WTC11 (cell line): ENCODE results near the gene RPL13. TPM values are rescaled to one million over a fixed set of nuclear protein-coding genes. Genes with fewer than 3 reads are reported as not detected.

Source experiments
- ATAC-seq: fragments of 200-7000 bp; cut with Tn5 transposase; 2 replicates; pipeline ENCODE4 v1.10.0; 2021; ENCODE audit warnings: mild to moderate bottlenecking, moderate library complexity
- CTCF ChIA-PET: fragments of 300-600 bp; sonication (Branson Sonifier 250); formaldehyde crosslinking; loops from one replicate; lab custom pipeline; 2021; ENCODE audit warnings: antibody characterized with exemption; lab: Charles Lee
- POLR2A ChIA-PET: fragments of 350-600 bp; sonication (Branson Sonifier 250); formaldehyde crosslinking; loops from one replicate; lab custom pipeline; 2021; ENCODE audit warnings: antibody characterized with exemption; lab: Charles Lee
- DNase-seq: peaks from one replicate; pipeline ENCODE4 v3.0.0; 2021; ENCODE audit warnings: low spot score
- H3K27ac Mint-ChIP-seq: 2 replicates; pipeline ENCODE4 v1.8.0; 2021; ENCODE audit warnings: mixed read lengths
- H3K27me3 Mint-ChIP-seq: 2 replicates; pipeline ENCODE4 v1.8.0; 2021; ENCODE audit warnings: low read depth, mild to moderate bottlenecking, moderate library complexity, mixed read lengths
- H3K36me3 Mint-ChIP-seq: 2 replicates; pipeline ENCODE4 v1.8.0; 2021; ENCODE audit warnings: mixed read lengths
- H3K4me1 Mint-ChIP-seq: 2 replicates; pipeline ENCODE4 v1.8.0; 2022; ENCODE audit warnings: mixed read lengths
- H3K4me3 Mint-ChIP-seq: 2 replicates; pipeline ENCODE4 v1.8.0; 2021; ENCODE audit warnings: mild to moderate bottlenecking, moderate library complexity, mixed read lengths
- H3K9me3 Mint-ChIP-seq: 2 replicates; pipeline ENCODE4 v1.8.0; 2021; ENCODE audit warnings: mixed read lengths
- CREM ChIP-seq: sonication (generic); formaldehyde crosslinking; IDR thresholded peaks from 2 replicates; pipeline ENCODE4 v1.8.1; 2022; ENCODE audit warnings: mild to moderate bottlenecking, missing genetic modification reagents, moderate library complexity
- E2F4 ChIP-seq: sonication (generic); formaldehyde crosslinking; IDR thresholded peaks from 2 replicates; pipeline ENCODE4 v1.8.1; 2022; ENCODE audit warnings: low read depth, mild to moderate bottlenecking, moderate library complexity, missing genetic modification reagents, borderline replicate concordance
- ESRRA ChIP-seq: sonication (generic); formaldehyde crosslinking; IDR thresholded peaks from 2 replicates; pipeline ENCODE4 v1.8.1; 2022; ENCODE audit warnings: mild to moderate bottlenecking, missing genetic modification reagents, borderline replicate concordance
- FOXP1 ChIP-seq: sonication (generic); formaldehyde crosslinking; IDR thresholded peaks from 2 replicates; pipeline ENCODE4 v1.8.0; 2022; ENCODE audit warnings: missing genetic modification reagents, mild to moderate bottlenecking, moderate library complexity, borderline replicate concordance
- FOXP4 ChIP-seq: sonication (generic); formaldehyde crosslinking; IDR thresholded peaks from 2 replicates; pipeline ENCODE4 v1.8.0; 2022; ENCODE audit warnings: mild to moderate bottlenecking, missing genetic modification reagents
- HMGA2 ChIP-seq: fragments of 250-450 bp; sonication (Bioruptor Pico); IDR thresholded peaks from 2 replicates; pipeline ENCODE4 v1.4.0; 2021; ENCODE audit warnings: mild to moderate bottlenecking, moderate library complexity
- IRF2 ChIP-seq: sonication (generic); formaldehyde crosslinking; IDR thresholded peaks from 2 replicates; pipeline ENCODE4 v1.8.0; 2022; ENCODE audit warnings: low read depth, missing genetic modification reagents, borderline replicate concordance
- NFATC4 ChIP-seq: fragments of 250-450 bp; sonication (Bioruptor Pico); IDR thresholded peaks from 2 replicates; pipeline ENCODE4 v1.9.0; 2021; ENCODE audit warnings: mild to moderate bottlenecking
- NFYB ChIP-seq: sonication (generic); formaldehyde crosslinking; conservative IDR thresholded peaks from 2 replicates; pipeline ENCODE4 v1.8.0; 2022; ENCODE audit warnings: low read depth, missing genetic modification reagents
- OVOL2 ChIP-seq: fragments of 250-450 bp; sonication (Bioruptor Pico); IDR thresholded peaks from 2 replicates; pipeline ENCODE4 v1.9.0; 2021; ENCODE audit warnings: mild to moderate bottlenecking, borderline replicate concordance
- RORB ChIP-seq: fragments of 250-450 bp; sonication (Bioruptor Pico); IDR thresholded peaks from 2 replicates; pipeline ENCODE4 v1.9.0; 2021; ENCODE audit warnings: mild to moderate bottlenecking
- ZNF263 ChIP-seq: sonication (generic); formaldehyde crosslinking; IDR thresholded peaks from 2 replicates; pipeline ENCODE4 v1.8.1; 2022; ENCODE audit warnings: low read depth, mild to moderate bottlenecking, moderate library complexity, missing genetic modification reagents
- ZNF423 ChIP-seq: fragments of 250-450 bp; sonication (Bioruptor Pico); IDR thresholded peaks from 2 replicates; pipeline ENCODE4 v2.1.2; 2022; ENCODE audit warnings: mild to moderate bottlenecking, moderate library complexity
- ZSCAN18 ChIP-seq: fragments of 250-450 bp; sonication (Bioruptor Pico); IDR thresholded peaks from 2 replicates; pipeline ENCODE4 v2.1.2; 2022; ENCODE audit warnings: mild to moderate bottlenecking, moderate library complexity
- total RNA-seq: library from RNA; stranded (reverse); gene quantifications from 3 replicates; pipeline ENCODE4 v1.2.3, GENCODE V29; 2021
- TF ChIP-seq, protein P1 (sequence below): sonication (generic); formaldehyde crosslinking; IDR thresholded peaks from 2 replicates; pipeline ENCODE4 v1.8.0; 2022; ENCODE audit warnings: mild to moderate bottlenecking, missing genetic modification reagents
- TF ChIP-seq, protein P2 (sequence below): sonication (generic); formaldehyde crosslinking; IDR thresholded peaks from 2 replicates; pipeline ENCODE4 v1.8.1; 2022; ENCODE audit warnings: mild to moderate bottlenecking, moderate library complexity, missing genetic modification reagents
- TF ChIP-seq, protein P3 (sequence below): sonication (generic); formaldehyde crosslinking; IDR thresholded peaks from 2 replicates; pipeline ENCODE4 v1.8.0; 2022; ENCODE audit warnings: mild to moderate bottlenecking, missing genetic modification reagents
- TF ChIP-seq, protein P4 (sequence below): sonication (generic); formaldehyde crosslinking; IDR thresholded peaks from 2 replicates; pipeline ENCODE4 v1.8.1; 2022; ENCODE audit warnings: low read depth, missing genetic modification reagents, borderline replicate concordance
- TF ChIP-seq, protein P5 (sequence below): sonication (generic); formaldehyde crosslinking; IDR thresholded peaks from 2 replicates; pipeline ENCODE4 v1.8.1; 2022; ENCODE audit warnings: mild to moderate bottlenecking, missing genetic modification reagents, moderate library complexity, borderline replicate concordance
- TF ChIP-seq, protein P6 (sequence below): fragments of 250-450 bp; sonication (Bioruptor Pico); IDR thresholded peaks from 2 replicates; pipeline ENCODE4 v1.8.0; 2021; ENCODE audit warnings: mild to moderate bottlenecking

RPL13 gene
- total RNA-seq, 1 experiment from 2014 or later: 2,631 TPM

- peak; percentile 52 for DNase-seq
- Mint-ChIP-seq H3K4me1 (peaks cover 48% of the 10 kb centered on the region), H3K4me3 (peak overlapping the region; percentile 99), H3K27me3 (no peaks in the 10 kb centered on the region), H3K27ac (peak overlapping the region; percentile 96), H3K36me3 (peaks cover 33% of the 10 kb centered on the region), H3K9me3 (no peaks in the 10 kb centered on the region)
- ChIA-PET POLR2A (interaction anchor here (0.6 to 2.0 kb wide), 7 partner anchors 9 to 368 kb away, joined by 3 to 7 read pairs (median 3); partner anchors contain the start of gene CPNE7), CTCF (interaction anchor here (0.9 to 2.7 kb wide), 18 partner anchors 8 to 394 kb away, joined by 3 to 21 read pairs (median 6); partner anchors contain the start of genes CDH15, CPNE7, DPEP1 and SPG7)
- peak; percentile 37 for ATAC-seq
- TF ChIP-seq FOXP4 (CRISPR knock-in tag) (no peak), NFYB (CRISPR knock-in tag) (no peak), CREM (no peak; the same call in 1 of the 2 replicates), FOXP1 (CRISPR knock-in tag) (no peak), NFATC4 (CRISPR knock-in tag) (peak; percentile 87; the same call in 1 of the 2 replicates), ZNF263 (CRISPR knock-in tag) (0 out of 2 replicates have a peak, but pooled peaks have one; percentile 12), OVOL2 (CRISPR knock-in tag) (no peak), ESRRA (no peak), ZNF423 (0 out of 2 replicates have a peak, but pooled peaks have one; percentile 14), IRF2 (no peak), E2F4 (CRISPR knock-in tag) (no peak)
- TF ChIP-seq, protein P1, sequence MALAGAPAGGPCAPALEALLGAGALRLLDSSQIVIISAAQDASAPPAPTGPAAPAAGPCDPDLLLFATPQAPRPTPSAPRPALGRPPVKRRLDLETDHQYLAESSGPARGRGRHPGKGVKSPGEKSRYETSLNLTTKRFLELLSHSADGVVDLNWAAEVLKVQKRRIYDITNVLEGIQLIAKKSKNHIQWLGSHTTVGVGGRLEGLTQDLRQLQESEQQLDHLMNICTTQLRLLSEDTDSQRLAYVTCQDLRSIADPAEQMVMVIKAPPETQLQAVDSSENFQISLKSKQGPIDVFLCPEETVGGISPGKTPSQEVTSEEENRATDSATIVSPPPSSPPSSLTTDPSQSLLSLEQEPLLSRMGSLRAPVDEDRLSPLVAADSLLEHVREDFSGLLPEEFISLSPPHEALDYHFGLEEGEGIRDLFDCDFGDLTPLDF: peak; percentile 51; the same call in 1 of the 2 replicates
- TF ChIP-seq, protein P2, sequence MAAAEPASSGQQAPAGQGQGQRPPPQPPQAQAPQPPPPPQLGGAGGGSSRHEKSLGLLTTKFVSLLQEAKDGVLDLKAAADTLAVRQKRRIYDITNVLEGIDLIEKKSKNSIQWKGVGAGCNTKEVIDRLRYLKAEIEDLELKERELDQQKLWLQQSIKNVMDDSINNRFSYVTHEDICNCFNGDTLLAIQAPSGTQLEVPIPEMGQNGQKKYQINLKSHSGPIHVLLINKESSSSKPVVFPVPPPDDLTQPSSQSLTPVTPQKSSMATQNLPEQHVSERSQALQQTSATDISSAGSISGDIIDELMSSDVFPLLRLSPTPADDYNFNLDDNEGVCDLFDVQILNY (CRISPR knock-in tag): peak; percentile 47; the same call in 1 of the 2 replicates
Observed at GRCh38 chr16:89565256-89565505, 4.7 kb downstream of the RPL13 start.

DNA sequence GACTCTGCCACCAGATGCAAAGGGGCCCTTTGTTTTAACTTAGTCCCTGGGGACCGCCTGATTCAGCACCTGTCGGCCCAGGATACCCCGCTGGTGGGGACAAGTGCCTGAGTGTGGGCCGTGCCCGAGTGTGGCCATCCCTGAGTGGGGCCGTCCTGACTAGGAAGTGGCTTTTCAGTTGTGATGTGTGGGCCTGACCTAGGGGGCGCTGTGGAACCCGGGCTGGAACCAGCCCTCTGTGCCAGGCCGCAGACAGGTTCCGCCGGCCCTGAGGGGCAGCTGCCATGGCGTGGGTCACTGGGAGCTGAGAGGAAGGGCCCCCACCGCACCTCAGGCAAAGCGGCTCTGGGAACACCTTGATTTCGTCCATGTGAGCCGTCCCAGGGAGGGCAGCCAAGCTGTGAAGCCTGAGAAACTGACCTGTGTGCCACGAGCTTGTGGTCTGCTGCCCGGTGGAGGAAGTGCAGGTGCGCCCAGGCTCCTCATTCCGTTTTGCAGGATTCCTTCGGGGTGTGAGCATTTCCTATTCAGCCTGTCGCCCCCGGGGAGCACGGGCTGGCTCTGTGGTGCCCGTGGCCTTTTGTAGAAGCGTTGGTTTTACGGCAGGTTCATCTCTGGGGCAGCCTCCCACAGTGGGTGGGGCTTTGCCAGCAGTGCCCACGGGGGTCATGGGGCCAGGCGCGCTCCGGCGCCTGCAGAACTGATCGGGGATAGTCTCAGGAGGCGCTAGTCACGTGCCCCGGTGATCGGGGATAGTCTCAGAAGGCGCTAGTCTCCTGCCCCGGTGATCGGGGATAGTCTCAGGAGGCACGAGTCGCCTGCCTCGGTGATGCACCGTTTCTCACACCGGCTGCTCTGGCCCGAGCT lies 5.3 kb downstream of the RPL13 start:
- H3K4me1 Mint-ChIP-seq: peaks cover 48% of the 10 kb centered on the region
- H3K4me3 Mint-ChIP-seq: peak overlapping the region; percentile 99
- peak overlapping the region; percentile 96 for H3K27ac Mint-ChIP-seq
- TF ChIP-seq, protein P3, sequence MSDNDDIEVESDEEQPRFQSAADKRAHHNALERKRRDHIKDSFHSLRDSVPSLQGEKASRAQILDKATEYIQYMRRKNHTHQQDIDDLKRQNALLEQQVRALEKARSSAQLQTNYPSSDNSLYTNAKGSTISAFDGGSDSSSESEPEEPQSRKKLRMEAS (CRISPR knock-in tag): peak; percentile 85
- TF ChIP-seq RORB (CRISPR knock-in tag) (no peak), HMGA2 (no peak), ZSCAN18 (CRISPR knock-in tag) (no peak)
- TF ChIP-seq, protein P4, sequence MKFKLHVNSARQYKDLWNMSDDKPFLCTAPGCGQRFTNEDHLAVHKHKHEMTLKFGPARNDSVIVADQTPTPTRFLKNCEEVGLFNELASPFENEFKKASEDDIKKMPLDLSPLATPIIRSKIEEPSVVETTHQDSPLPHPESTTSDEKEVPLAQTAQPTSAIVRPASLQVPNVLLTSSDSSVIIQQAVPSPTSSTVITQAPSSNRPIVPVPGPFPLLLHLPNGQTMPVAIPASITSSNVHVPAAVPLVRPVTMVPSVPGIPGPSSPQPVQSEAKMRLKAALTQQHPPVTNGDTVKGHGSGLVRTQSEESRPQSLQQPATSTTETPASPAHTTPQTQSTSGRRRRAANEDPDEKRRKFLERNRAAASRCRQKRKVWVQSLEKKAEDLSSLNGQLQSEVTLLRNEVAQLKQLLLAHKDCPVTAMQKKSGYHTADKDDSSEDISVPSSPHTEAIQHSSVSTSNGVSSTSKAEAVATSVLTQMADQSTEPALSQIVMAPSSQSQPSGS (CRISPR knock-in tag): no peak
- TF ChIP-seq, protein P5, sequence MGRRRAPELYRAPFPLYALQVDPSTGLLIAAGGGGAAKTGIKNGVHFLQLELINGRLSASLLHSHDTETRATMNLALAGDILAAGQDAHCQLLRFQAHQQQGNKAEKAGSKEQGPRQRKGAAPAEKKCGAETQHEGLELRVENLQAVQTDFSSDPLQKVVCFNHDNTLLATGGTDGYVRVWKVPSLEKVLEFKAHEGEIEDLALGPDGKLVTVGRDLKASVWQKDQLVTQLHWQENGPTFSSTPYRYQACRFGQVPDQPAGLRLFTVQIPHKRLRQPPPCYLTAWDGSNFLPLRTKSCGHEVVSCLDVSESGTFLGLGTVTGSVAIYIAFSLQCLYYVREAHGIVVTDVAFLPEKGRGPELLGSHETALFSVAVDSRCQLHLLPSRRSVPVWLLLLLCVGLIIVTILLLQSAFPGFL (CRISPR knock-in tag): no peak; the same call in 1 of the 2 replicates
- TF ChIP-seq, protein P6, sequence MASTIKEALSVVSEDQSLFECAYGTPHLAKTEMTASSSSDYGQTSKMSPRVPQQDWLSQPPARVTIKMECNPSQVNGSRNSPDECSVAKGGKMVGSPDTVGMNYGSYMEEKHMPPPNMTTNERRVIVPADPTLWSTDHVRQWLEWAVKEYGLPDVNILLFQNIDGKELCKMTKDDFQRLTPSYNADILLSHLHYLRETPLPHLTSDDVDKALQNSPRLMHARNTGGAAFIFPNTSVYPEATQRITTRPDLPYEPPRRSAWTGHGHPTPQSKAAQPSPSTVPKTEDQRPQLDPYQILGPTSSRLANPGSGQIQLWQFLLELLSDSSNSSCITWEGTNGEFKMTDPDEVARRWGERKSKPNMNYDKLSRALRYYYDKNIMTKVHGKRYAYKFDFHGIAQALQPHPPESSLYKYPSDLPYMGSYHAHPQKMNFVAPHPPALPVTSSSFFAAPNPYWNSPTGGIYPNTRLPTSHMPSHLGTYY (CRISPR knock-in tag): peak; percentile 93
- TF ChIP-seq, protein P2 (CRISPR knock-in tag): no peak; the same call in 1 of the 2 replicates

More for the DNA sequence above, 5.3 kb downstream of the RPL13 start:
- no peaks in the 10 kb centered on the region for H3K9me3 Mint-ChIP-seq
- CTCF ChIA-PET: interaction anchor here (0.5 to 2.7 kb wide), 25 partner anchors 8 to 395 kb away, joined by 3 to 21 read pairs (median 4); partner anchors contain the start of genes CDH15, CPNE7, DPEP1 and SPG7
- peak; percentile 77 for DNase-seq
- peak; percentile 40 for ATAC-seq
- POLR2A ChIA-PET: interaction anchor here (0.6 to 2.0 kb wide), 7 partner anchors 8 to 369 kb away, joined by 3 to 7 read pairs (median 3); partner anchors contain the start of gene CPNE7
- peaks cover 33% of the 10 kb centered on the region for H3K36me3 Mint-ChIP-seq
- H3K27me3 Mint-ChIP-seq: no peaks in the 10 kb centered on the region
